Subcutaneous abdominal adipose tissue (tissue), 5 donors: ENCODE results near the gene CUEDC2.

Experiments
- H3K27ac ChIP-seq: one replicate; pipeline ENCODE4 v1.7.0; 2013; ENCODE audit warnings: low read depth, mild to moderate bottlenecking, inconsistent platforms, low read length, moderate library complexity
- H3K27me3 ChIP-seq, 5 donors: one replicate each; pipeline ENCODE4 v1.7.0; 2013; ENCODE audit warnings: low read length in 5 of 5, inconsistent platforms in 1 of 5; ENCODE audit not compliant: control insufficient read depth in 5 of 5, insufficient read depth in 4 of 5
- H3K36me3 ChIP-seq, 5 donors: one replicate each; pipeline ENCODE4 v1.7.0; 2013; ENCODE audit warnings: low read length in 5 of 5; ENCODE audit not compliant: control insufficient read depth in 5 of 5, insufficient read depth in 5 of 5
- H3K4me1 ChIP-seq, 5 donors: one replicate each; pipeline ENCODE4 v1.7.0; 2013; ENCODE audit warnings: low read length in 5 of 5, mild to moderate bottlenecking in 3 of 5, moderate library complexity in 1 of 5; ENCODE audit not compliant: control insufficient read depth in 5 of 5, insufficient read depth in 5 of 5
- H3K4me3 ChIP-seq, 5 donors: one replicate each; pipeline ENCODE4 v1.7.0; 2013; ENCODE audit warnings: low read length in 5 of 5, low read depth in 1 of 5
- H3K9ac ChIP-seq, 5 donors: one replicate each; pipeline ENCODE4 v1.7.0; 2013; ENCODE audit warnings: low read length in 5 of 5, mild to moderate bottlenecking in 4 of 5, moderate library complexity in 3 of 5
- H3K9me3 ChIP-seq, 5 donors: one replicate each; pipeline ENCODE4 v1.7.0; 2013; ENCODE audit warnings: low read length in 5 of 5; ENCODE audit not compliant: control insufficient read depth in 5 of 5
- donor health status: healthy.
- donor health status: healthy.
- donor health status: healthy.
- donor health status: healthy.
- donor health status: healthy.

CUEDC2 gene

GRCh38 chr10:102419269-102420180 lies 12.8 kb downstream of the CUEDC2 start:
- Histone ChIP-seq H3K4me3 (peak overlapping the region; percentile 77 to 98 (median 95)), H3K27me3 (peaks cover 20 to 32% (median 27%) of the 10 kb centered on the region in 5 donors), H3K27ac (no peak overlapping the region), H3K9ac (peak overlapping the region in 2 of 5 donors; percentile 84 to 88), H3K36me3 (peaks cover 0 to 16% (median 13%) of the 10 kb centered on the region in 5 donors), H3K9me3 (no peaks in the 10 kb centered on the region), H3K4me1 (peaks cover 3 to 45% (median 41%) of the 10 kb centered on the region in 5 donors)

- Histone ChIP-seq H3K27ac (no peak within 1 kb of the TSS), H3K27me3 (peaks cover 20 to 35% (median 30%) of the 10 kb centered on the region in 5 donors), H3K9ac (no peak within 1 kb of the TSS), H3K9me3 (no peaks in the 10 kb centered on the region), H3K4me1 (peaks cover 3 to 45% (median 41%) of the 10 kb centered on the region in 5 donors), H3K4me3 (peak within 1 kb of the TSS; percentile 77 to 98 (median 95)), H3K36me3 (peaks cover 0 to 8% (median 5%) of the 10 kb centered on the region in 5 donors)
Measured at GRCh38 chr10:102418622-102419268, 13.6 kb downstream of the CUEDC2 start, which contains the start of gene PSD. PSD (minus strand) TSS chr10:102418785; CDS start chr10:102417038, 1,747 bp downstream.

DNA sequence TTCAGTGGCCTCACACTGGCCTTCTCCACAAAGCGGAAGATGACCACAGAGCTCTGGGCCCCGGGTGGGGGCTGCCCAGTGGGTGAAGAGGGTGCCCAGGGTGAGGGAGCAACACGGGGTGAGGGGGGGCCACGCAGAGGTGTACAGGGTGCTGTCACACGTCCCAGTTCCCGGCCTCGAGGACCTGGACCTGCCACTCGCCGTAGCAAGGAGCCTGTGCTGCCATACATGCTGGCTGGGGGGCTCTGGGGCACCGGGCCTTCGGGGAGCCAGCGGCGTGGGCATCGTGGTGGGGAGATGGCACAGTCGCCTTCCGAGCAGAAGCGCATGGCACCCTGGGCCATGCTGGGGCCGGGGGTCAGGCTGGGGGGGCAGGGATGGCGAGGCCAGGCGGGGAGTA lies 15.7 kb downstream of the CUEDC2 start:
- Histone ChIP-seq H3K27ac (no peak overlapping the region), H3K36me3 (no peaks in the 10 kb centered on the region), H3K9ac (no peak overlapping the region), H3K27me3 (peaks cover 33 to 56% (median 47%) of the 10 kb centered on the region in 5 donors), H3K9me3 (no peaks in the 10 kb centered on the region), H3K4me3 (no peak overlapping the region), H3K4me1 (peaks cover 0 to 26% (median 22%) of the 10 kb centered on the region in 5 donors)

GRCh38 chr10:102416283-102416682 lies 16.1 kb downstream of the CUEDC2 start:
- no peaks in the 10 kb centered on the region for H3K9me3 ChIP-seq
- H3K4me3 ChIP-seq: no peak overlapping the region
- peaks cover 0 to 21% (median 18%) of the 10 kb centered on the region in 5 donors for H3K4me1 ChIP-seq
- no peak overlapping the region for H3K9ac ChIP-seq
- H3K36me3 ChIP-seq: no peaks in the 10 kb centered on the region
- H3K27ac ChIP-seq: no peak overlapping the region
- H3K27me3 ChIP-seq: peaks cover 37 to 60% (median 51%) of the 10 kb centered on the region in 5 donors

DNA sequence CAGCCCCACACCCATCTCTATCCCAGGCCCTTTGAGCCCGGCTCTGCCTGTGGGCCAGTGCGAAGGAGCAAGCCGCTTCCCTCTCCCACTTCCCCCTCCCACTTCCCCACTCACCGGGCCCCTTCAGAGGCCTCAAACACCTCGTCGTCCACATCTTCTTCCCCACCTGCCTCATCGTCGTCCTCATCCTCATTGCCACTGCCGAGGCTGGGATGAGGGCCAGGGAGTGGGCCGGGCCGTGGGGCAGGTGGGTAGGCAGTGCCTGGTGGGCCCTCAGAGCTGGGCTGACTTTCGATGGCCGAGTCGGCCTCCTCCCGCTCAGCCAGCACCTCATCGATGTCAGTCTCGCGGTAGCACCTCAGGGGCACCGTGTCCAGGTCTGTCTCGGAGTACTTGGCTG lies 17.6 kb downstream of the CUEDC2 start:
- Histone ChIP-seq H3K9ac (no peak overlapping the region), H3K9me3 (no peaks in the 10 kb centered on the region), H3K4me1 (peaks cover 0 to 20% (median 18%) of the 10 kb centered on the region in 5 donors), H3K36me3 (no peaks in the 10 kb centered on the region), H3K4me3 (no peak overlapping the region), H3K27ac (no peak overlapping the region), H3K27me3 (peaks cover 53 to 75% (median 66%) of the 10 kb centered on the region in 5 donors)

GRCh38 chr10:102413806-102414561 lies 18.4 kb downstream of the CUEDC2 start:
- Histone ChIP-seq H3K4me1 (peaks cover 0 to 16% (median 14%) of the 10 kb centered on the region in 5 donors), H3K27me3 (peaks cover 58 to 82% (median 72%) of the 10 kb centered on the region in 5 donors), H3K9ac (no peak overlapping the region), H3K9me3 (no peaks in the 10 kb centered on the region), H3K4me3 (no peak overlapping the region), H3K27ac (no peak overlapping the region), H3K36me3 (no peaks in the 10 kb centered on the region)

DNA sequence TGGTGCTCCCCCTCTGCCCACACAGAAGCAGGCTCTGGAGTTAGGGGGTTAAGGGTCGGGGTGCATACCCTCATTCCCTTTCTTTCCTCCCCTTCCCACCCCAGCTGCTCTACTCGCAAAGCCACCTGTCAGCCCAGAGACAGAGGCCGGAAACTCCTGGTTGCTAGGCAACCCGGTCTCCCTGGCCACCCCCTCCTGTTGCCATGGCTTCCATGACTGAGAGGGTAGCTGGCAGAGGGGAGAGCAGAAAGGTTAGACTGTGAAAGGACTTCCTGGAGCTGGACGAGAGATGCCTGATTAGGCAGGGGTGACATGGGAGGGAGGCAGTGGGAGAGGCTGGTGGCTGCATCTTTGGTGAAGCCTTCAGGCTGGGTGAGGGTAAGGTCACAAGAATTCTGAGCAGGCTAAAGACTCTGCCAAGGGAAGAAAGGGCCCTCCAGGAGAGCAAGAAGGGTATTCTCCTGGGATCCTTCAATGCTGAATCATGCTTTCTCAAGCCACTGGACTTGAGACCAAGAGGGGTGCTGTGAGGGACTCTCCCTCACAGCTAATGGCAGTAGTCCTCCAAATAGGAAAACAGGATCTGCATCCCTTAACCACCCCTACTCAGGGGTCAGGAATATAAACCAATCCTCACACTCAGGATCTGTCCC lies 19.2 kb downstream of the CUEDC2 start:
- no peak overlapping the region for H3K9ac ChIP-seq
- H3K27me3 ChIP-seq: peaks cover 59 to 84% (median 77%) of the 10 kb centered on the region in 5 donors
- peaks cover 0 to 19% (median 17%) of the 10 kb centered on the region in 5 donors for H3K4me1 ChIP-seq
- H3K4me3 ChIP-seq: no peak overlapping the region
- no peak overlapping the region for H3K27ac ChIP-seq
- no peaks in the 10 kb centered on the region for H3K9me3 ChIP-seq
- no peaks in the 10 kb centered on the region for H3K36me3 ChIP-seq

- H3K27ac ChIP-seq: no peak overlapping the region
- H3K27me3 ChIP-seq: peaks cover 59 to 86% (median 80%) of the 10 kb centered on the region in 5 donors
- H3K4me1 ChIP-seq: peaks cover 0 to 19% (median 17%) of the 10 kb centered on the region in 5 donors
- H3K9me3 ChIP-seq: no peaks in the 10 kb centered on the region
- H3K36me3 ChIP-seq: no peaks in the 10 kb centered on the region
- H3K9ac ChIP-seq: no peak overlapping the region
- no peak overlapping the region for H3K4me3 ChIP-seq
Measured at GRCh38 chr10:102412293-102412692, 20.1 kb downstream of the CUEDC2 start.
